Measurements from ENCODE around the gene YIPF3.

YIPF3 gene

GRCh38 chr6:43488667-43489276 lies 28.0 kb downstream of the YIPF3 start:
- TF ChIP-seq TAF1 (IDR thresholded peaks at IDR 0.05; ENCODE audit: borderline replicate concordance, insufficient read depth, low read length) = no peak
- no peak for TF ChIP-seq POLR2AphosphoS5 (IDR thresholded peaks at IDR 0.05; ENCODE audit: low read depth, low read length)
- TF ChIP-seq FOXP2 (optimal IDR thresholded peaks at IDR 0.05; ENCODE audit: borderline replicate concordance, extremely low read depth, extremely low read length, insufficient read depth) = no peak
- TF ChIP-seq SIN3A (IDR thresholded peaks at IDR 0.05; ENCODE audit: borderline replicate concordance, insufficient read depth, low read length) = no peak
- TF ChIP-seq REST (IDR thresholded peaks at IDR 0.05; ENCODE audit: insufficient read depth in 1 of 2, low read depth in 2 of 2, low read length in 2 of 2) = no peak

GRCh38 chr6:43481591-43482236 lies 35.0 kb downstream of the YIPF3 start:
- TF ChIP-seq TAF1 (IDR thresholded peaks at IDR 0.05; ENCODE audit: borderline replicate concordance, insufficient read depth, low read length) = no peak
- no peak for TF ChIP-seq FOXP2 (optimal IDR thresholded peaks at IDR 0.05; ENCODE audit: borderline replicate concordance, extremely low read depth, extremely low read length, insufficient read depth)
- no peak for TF ChIP-seq SIN3A (IDR thresholded peaks at IDR 0.05; ENCODE audit: borderline replicate concordance, insufficient read depth, low read length)
- no peak for TF ChIP-seq POLR2AphosphoS5 (IDR thresholded peaks at IDR 0.05; ENCODE audit: low read depth, low read length)
- no peak for TF ChIP-seq REST (IDR thresholded peaks at IDR 0.05; ENCODE audit: insufficient read depth in 1 of 2, low read depth in 2 of 2, low read length in 2 of 2)

GRCh38 chr6:43481075-43481474 lies 35.7 kb downstream of the YIPF3 start:
- TF ChIP-seq REST (IDR thresholded peaks at IDR 0.05; ENCODE audit: insufficient read depth in 1 of 2, low read depth in 2 of 2, low read length in 2 of 2) (no peak), TAF1 (IDR thresholded peaks at IDR 0.05; ENCODE audit: borderline replicate concordance, insufficient read depth, low read length) (no peak), SIN3A (IDR thresholded peaks at IDR 0.05; ENCODE audit: borderline replicate concordance, insufficient read depth, low read length) (no peak), FOXP2 (optimal IDR thresholded peaks at IDR 0.05; ENCODE audit: borderline replicate concordance, extremely low read depth, extremely low read length, insufficient read depth) (no peak), POLR2AphosphoS5 (IDR thresholded peaks at IDR 0.05; ENCODE audit: low read depth, low read length) (no peak)

GRCh38 chr6:43478008-43478372 lies 38.7 kb downstream of the YIPF3 start:
- TF ChIP-seq SIN3A (IDR thresholded peaks at IDR 0.05; ENCODE audit: borderline replicate concordance, insufficient read depth, low read length) (no peak), FOXP2 (optimal IDR thresholded peaks at IDR 0.05; ENCODE audit: borderline replicate concordance, extremely low read depth, extremely low read length, insufficient read depth) (no peak), REST (IDR thresholded peaks at IDR 0.05; ENCODE audit: insufficient read depth in 1 of 2, low read depth in 2 of 2, low read length in 2 of 2) (no peak), TAF1 (IDR thresholded peaks at IDR 0.05; ENCODE audit: borderline replicate concordance, insufficient read depth, low read length) (no peak), POLR2AphosphoS5 (IDR thresholded peaks at IDR 0.05; ENCODE audit: low read depth, low read length) (no peak)

Data from PFSK-1 (cell line).